BE2C (cell line): ENCODE data around the gene CNTNAP5.
"Not testable (repeated sequence)": the region's sequence is repeated elsewhere in the genome, so short reads cannot be mapped to it uniquely, and the experiment has no call there.

ENCODE experiments used
- DNase-seq: peaks from one replicate; pipeline ENCODE4 v3.0.0-alpha.2; 2020
- H3K27me3 ChIP-seq: fragments of 250-450 bp; sonication (Bioruptor Pico); 2 replicates; pipeline ENCODE4 v1.5.1; 2020; ENCODE audit warnings: mild to moderate bottlenecking
- H3K36me3 ChIP-seq: fragments of 250-450 bp; sonication (Bioruptor Pico); 2 replicates; pipeline ENCODE4 v1.5.1; 2020; ENCODE audit warnings: mild to moderate bottlenecking
- H3K4me1 ChIP-seq: fragments of 250-450 bp; sonication (Bioruptor Pico); 2 replicates; pipeline ENCODE4 v1.5.1; 2020
- H3K4me3 ChIP-seq: 2 replicates; pipeline ENCODE4 v1.5.1; 2011; ENCODE audit warnings: low read depth, low read length
- H3K9me3 ChIP-seq: fragments of 250-450 bp; sonication (Bioruptor Pico); 2 replicates; pipeline ENCODE4 v1.5.1; 2020
- CTCF ChIP-seq: IDR thresholded peaks from 2 replicates; pipeline ENCODE4 v1.5.1; 2012; ENCODE audit warnings: mild to moderate bottlenecking, low read depth, low read length

Gene CNTNAP5

DNA sequence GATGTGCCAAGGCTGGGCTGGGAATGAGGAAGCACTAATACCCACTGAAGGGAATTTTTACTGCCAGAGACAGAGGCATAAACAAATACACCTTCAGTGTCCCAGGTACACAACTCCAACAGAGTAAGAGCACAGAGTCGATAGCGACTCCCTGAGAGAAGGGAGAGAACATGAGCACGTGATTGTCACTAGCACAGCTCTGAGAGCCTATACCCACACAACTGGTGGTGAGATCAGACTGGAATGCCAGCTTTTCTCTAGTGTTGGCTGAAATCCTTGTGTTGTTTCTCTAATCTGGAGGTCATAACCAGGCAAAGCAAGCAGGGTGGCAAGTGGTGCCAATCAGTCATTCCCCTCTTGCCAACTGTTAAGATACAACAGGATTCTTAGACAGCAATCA, 377.2 kb downstream of the CNTNAP5 start:
- H3K4me1 ChIP-seq = no peaks in the 10 kb centered on the region

DNA sequence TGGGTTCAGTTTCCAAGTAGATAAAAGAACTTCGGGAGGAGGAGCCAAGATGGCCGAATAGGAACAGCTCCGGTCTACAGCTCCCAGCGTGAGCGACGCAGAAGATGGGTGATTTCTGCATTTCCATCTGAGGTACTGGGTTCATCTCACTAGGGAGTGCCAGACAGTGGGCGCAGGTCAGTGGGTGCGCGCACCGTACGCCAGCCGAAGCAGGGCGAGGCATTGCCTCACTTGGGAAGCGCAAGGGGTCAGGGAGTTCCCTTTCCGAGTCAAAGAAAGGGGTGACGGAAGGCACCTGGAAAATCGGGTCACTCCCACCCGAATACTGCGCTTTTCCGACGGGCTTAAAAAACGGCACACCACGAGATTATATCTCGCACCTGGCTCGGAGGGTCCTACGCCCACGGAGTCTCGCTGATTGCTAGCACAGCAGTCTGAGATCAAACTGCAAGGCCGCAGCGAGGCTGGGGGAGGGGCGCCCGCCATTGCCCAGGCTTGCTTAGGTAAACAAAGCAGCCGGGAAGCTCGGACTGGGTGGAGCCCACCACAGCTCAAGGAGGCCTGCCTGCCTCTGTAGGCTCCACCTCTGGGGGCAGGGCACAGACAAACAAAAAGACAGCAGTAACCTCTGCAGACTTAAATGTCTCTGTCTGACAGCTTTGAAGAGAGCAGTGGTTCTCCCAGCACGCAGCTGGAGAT, 382.9 kb downstream of the CNTNAP5 start:
- not testable (repeated sequence) for H3K27me3 ChIP-seq, H3K4me3 ChIP-seq

More for the DNA sequence above, 377.2 kb downstream of the CNTNAP5 start:
- H3K4me3 ChIP-seq = no peak overlapping the region
- TF ChIP-seq CTCF = no peak
- H3K9me3 ChIP-seq = no peaks in the 10 kb centered on the region
- H3K27me3 ChIP-seq = no peaks in the 10 kb centered on the region
- no peak for DNase-seq
- H3K36me3 ChIP-seq = no peaks in the 10 kb centered on the region

DNA sequence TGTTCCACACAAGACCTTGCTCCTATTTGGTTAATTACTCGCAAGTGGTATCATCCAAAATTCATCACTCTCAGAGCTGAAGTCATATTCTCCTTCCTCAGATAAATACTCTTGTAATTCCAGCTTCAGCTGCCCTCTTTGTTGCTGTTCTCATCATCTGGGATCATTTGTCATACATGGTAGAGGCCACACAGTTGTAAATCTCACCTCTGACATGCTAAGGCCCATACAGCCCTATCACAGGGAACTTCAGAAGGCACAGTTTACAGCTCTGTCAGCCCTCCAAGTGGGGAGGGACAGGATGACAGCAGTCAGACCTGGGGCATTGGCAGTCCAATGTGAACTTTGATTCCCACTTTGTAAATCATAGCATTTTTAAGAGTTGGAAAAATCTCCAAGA, 399.0 kb downstream of the CNTNAP5 start:
- TF ChIP-seq CTCF = no peak

More for the DNA sequence above, 382.9 kb downstream of the CNTNAP5 start:
- DNase-seq, H3K9me3 ChIP-seq, H3K4me1 ChIP-seq, H3K36me3 ChIP-seq: not testable (repeated sequence)

GRCh38 chr2:124426122-124426521, 401.0 kb downstream of the CNTNAP5 start:
- no peaks in the 10 kb centered on the region for H3K9me3 ChIP-seq
- no peaks in the 10 kb centered on the region for H3K4me1 ChIP-seq
- TF ChIP-seq CTCF = no peak
- H3K36me3 ChIP-seq = no peaks in the 10 kb centered on the region
- H3K4me3 ChIP-seq = no peak overlapping the region
- DNase-seq = no peak
- no peaks in the 10 kb centered on the region for H3K27me3 ChIP-seq

More for the DNA sequence above, 399.0 kb downstream of the CNTNAP5 start:
- no peaks in the 10 kb centered on the region for H3K36me3 ChIP-seq
- no peaks in the 10 kb centered on the region for H3K27me3 ChIP-seq
- no peaks in the 10 kb centered on the region for H3K9me3 ChIP-seq
- DNase-seq = no peak
- H3K4me1 ChIP-seq = no peaks in the 10 kb centered on the region
- H3K4me3 ChIP-seq = no peak overlapping the region

DNA sequence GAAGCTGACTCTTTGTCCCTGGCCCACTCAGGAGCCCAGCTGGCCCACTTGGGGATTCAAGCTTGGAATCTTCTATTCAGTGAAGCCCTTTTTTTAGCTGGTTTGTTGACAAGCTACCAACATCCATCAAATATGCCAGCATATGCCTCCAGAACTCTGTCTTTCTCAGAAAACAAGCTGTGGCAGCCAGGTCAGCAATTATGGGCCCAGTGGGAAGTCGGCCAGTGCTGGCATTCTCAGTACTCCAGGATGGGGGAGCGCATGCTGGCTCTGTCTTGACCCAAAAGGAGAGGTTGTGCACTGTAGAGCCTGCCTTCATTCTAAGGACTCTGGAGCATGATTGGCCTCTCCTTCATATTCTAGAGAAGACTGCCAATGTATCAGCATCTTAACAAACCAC, 401.5 kb downstream of the CNTNAP5 start:
- H3K36me3 ChIP-seq = no peaks in the 10 kb centered on the region
- DNase-seq = no peak
- no peaks in the 10 kb centered on the region for H3K4me1 ChIP-seq
- no peaks in the 10 kb centered on the region for H3K9me3 ChIP-seq
- no peak for TF ChIP-seq CTCF
- no peak overlapping the region for H3K4me3 ChIP-seq
- no peaks in the 10 kb centered on the region for H3K27me3 ChIP-seq

DNA sequence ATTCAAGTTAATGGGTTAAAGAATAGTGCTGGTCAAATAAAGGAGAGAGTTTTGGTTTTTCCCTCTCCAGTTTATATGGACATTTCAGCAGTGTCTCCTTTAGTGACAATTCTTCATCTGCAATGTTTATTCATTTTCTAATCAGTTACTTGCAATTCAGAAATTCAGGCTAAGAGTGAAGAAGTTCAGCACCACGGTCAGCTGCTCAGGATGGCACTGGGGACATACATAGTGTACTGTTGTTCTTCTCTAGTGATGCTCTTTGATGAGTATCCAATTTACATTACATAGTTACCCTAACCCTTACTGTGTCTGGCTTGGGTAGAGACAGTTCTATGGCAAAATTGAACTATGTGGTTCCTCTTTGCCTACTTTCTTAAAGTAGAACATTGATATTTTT, 412.7 kb downstream of the CNTNAP5 start:
- Histone ChIP-seq H3K36me3 (no peaks in the 10 kb centered on the region), H3K4me3 (no peak overlapping the region), H3K9me3 (no peaks in the 10 kb centered on the region), H3K4me1 (no peaks in the 10 kb centered on the region), H3K27me3 (no peaks in the 10 kb centered on the region)
- no peak for TF ChIP-seq CTCF
- no peak for DNase-seq

GRCh38 chr2:124450481-124450880, 425.4 kb downstream of the CNTNAP5 start:
- no peaks in the 10 kb centered on the region for H3K9me3 ChIP-seq
- no peaks in the 10 kb centered on the region for H3K36me3 ChIP-seq
- no peak for DNase-seq
- H3K4me1 ChIP-seq = no peaks in the 10 kb centered on the region
- TF ChIP-seq CTCF = no peak
- H3K27me3 ChIP-seq = no peaks in the 10 kb centered on the region
- H3K4me3 ChIP-seq = no peak overlapping the region
